ENCODE data around the gene UNC5A.

The UNC5A gene

GRCh38 chr5:176902102-176902814 is 91.9 kb downstream of the UNC5A start:
- H3K4me3 ChIP-seq (ENCODE audit: low read depth, low read length): no peak overlapping the region
- TF ChIP-seq, protein P1, sequence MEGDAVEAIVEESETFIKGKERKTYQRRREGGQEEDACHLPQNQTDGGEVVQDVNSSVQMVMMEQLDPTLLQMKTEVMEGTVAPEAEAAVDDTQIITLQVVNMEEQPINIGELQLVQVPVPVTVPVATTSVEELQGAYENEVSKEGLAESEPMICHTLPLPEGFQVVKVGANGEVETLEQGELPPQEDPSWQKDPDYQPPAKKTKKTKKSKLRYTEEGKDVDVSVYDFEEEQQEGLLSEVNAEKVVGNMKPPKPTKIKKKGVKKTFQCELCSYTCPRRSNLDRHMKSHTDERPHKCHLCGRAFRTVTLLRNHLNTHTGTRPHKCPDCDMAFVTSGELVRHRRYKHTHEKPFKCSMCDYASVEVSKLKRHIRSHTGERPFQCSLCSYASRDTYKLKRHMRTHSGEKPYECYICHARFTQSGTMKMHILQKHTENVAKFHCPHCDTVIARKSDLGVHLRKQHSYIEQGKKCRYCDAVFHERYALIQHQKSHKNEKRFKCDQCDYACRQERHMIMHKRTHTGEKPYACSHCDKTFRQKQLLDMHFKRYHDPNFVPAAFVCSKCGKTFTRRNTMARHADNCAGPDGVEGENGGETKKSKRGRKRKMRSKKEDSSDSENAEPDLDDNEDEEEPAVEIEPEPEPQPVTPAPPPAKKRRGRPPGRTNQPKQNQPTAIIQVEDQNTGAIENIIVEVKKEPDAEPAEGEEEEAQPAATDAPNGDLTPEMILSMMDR (IDR thresholded peaks at IDR 0.05; ENCODE audit: low read depth, low read length, missing control alignments): no peak
- in situ Hi-C loops (cut with HindIII; ENCODE audit: low sequenced_read_pairs): loop anchor here (5.0 kb wide), 1 partner anchor 100 kb away; no protein-coding TSS in a partner anchor

DNA sequence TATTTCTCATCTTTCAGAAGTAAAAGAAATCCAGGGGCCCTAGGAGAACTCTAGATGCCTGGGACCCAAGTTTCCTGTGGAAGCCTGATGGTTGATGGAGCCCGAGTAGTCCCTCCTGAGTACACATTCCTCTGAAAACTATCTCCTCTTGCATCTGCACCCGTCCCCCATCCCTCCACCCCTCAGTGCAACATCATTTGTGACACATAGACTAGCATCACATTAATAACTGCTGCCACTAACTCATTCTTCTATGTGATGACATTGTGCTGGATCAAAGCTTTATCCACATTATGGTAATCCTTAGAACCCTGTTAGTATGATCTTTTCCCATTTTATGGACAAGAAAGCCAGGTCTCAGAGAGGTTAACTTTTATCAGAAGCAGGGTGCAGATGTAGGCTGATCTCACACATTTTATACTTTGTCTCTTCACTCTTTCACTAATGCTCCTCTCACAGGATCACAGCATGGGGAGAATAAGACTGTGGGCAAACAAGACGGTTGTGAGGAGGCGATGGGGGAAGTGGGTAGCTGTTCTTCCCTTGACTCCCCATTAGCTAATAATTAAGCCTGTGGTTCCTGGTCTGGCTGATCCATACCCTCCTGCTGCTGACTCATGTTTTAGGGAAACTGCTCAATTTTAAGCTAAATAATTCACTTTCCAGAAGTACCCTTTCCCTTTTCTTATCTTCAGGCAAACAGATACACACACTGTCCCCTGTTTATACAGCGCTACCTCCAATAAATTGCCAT is 92.7 kb downstream of the UNC5A start:
- in situ Hi-C loops (cut with HindIII; ENCODE audit: low sequenced_read_pairs): loop anchor here (5.0 kb wide), 1 partner anchor 101 kb away; no protein-coding TSS in a partner anchor
- TF ChIP-seq, protein P1 (IDR thresholded peaks at IDR 0.05; ENCODE audit: low read depth, low read length, missing control alignments): no peak
- no peak for DNase-seq (ENCODE audit: low read depth)
- no peak overlapping the region for H3K4me3 ChIP-seq (ENCODE audit: low read depth, low read length)

More at GRCh38 chr5:176902102-176902814, 91.9 kb downstream of the UNC5A start:
- no peak for DNase-seq (ENCODE audit: low read depth)

- TF ChIP-seq, protein P1 (IDR thresholded peaks at IDR 0.05; ENCODE audit: low read depth, low read length, missing control alignments): no peak
- DNase-seq (ENCODE audit: low read depth): no peak
- in situ Hi-C loops (cut with HindIII; ENCODE audit: low sequenced_read_pairs): loop anchor here (5.0 kb wide), 1 partner anchor 102 kb away; no protein-coding TSS in a partner anchor
- no peak overlapping the region for H3K4me3 ChIP-seq (ENCODE audit: low read depth, low read length)
Measured at GRCh38 chr5:176904276-176904675, 93.9 kb downstream of the UNC5A start.

DNA sequence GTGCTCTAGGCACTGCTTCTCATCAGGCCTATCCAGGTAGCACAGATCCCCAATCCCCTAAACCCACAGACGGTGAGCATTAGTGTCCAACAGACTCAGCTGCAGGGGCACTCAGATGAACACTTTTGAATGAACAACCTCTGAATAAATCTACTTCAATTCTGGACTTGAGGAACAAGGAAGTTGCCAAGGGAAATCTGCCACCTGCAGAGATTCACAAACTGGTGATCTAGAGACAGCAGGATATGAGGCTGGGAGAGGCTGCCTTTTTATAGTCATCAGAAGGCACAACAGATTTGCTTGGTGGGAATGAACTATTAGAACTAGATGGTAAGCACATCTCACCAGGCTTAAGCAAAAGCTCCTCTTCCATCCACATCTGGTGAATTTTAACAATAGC is 95.8 kb downstream of the UNC5A start:
- in situ Hi-C loops (cut with HindIII; ENCODE audit: low sequenced_read_pairs): no loop called here
- TF ChIP-seq, protein P1 (IDR thresholded peaks at IDR 0.05; ENCODE audit: low read depth, low read length, missing control alignments): no peak
- no peak for DNase-seq (ENCODE audit: low read depth)
- no peak overlapping the region for H3K4me3 ChIP-seq (ENCODE audit: low read depth, low read length)

- DNase-seq (ENCODE audit: low read depth): no peak
- no peak overlapping the region for H3K4me3 ChIP-seq (ENCODE audit: low read depth, low read length)
- TF ChIP-seq, protein P1 (IDR thresholded peaks at IDR 0.05; ENCODE audit: low read depth, low read length, missing control alignments): no peak
- in situ Hi-C loops (cut with HindIII; ENCODE audit: low sequenced_read_pairs): no loop called here
Measured at GRCh38 chr5:176906796-176907195, 96.4 kb downstream of the UNC5A start.

DNA sequence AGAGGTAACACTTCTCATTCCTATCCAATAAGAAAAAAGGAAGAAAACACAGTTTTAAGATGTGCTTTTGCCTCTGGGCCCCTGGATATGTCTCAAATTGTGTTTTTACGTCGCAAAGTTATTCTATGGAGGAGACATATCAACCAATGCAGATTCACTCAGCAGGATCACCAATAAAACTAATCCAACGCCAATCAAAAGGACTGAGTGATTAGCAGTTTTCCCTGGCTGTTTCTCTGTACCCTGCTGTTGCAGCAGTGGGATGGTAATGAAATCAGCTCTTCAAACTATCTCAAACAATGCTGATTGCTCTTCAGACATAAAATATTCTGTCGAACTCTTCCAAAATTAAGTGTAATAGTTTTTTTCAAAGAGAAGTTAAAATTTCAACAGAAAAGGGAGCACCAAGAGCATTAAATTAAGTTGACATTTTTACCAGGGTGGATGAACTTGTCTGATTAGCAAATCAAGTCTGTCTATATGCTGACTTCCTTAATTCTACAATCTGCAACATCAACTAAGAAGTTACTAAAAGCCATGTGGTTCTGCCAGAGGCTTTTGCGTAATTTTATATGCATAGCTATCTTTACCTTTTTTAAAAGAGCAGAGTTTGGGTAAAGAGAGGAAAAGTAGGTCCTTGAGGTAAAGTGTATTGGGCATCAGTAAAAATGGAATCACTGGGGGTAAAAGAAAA is 98.5 kb downstream of the UNC5A start:
- DNase-seq (ENCODE audit: low read depth): no peak
- in situ Hi-C loops (cut with HindIII; ENCODE audit: low sequenced_read_pairs): no loop called here
- no peak overlapping the region for H3K4me3 ChIP-seq (ENCODE audit: low read depth, low read length)
- TF ChIP-seq, protein P1 (IDR thresholded peaks at IDR 0.05; ENCODE audit: low read depth, low read length, missing control alignments): no peak

All from astrocyte of the cerebellum (primary cell).